ENCODE results near the gene SLC46A2.

DNA sequence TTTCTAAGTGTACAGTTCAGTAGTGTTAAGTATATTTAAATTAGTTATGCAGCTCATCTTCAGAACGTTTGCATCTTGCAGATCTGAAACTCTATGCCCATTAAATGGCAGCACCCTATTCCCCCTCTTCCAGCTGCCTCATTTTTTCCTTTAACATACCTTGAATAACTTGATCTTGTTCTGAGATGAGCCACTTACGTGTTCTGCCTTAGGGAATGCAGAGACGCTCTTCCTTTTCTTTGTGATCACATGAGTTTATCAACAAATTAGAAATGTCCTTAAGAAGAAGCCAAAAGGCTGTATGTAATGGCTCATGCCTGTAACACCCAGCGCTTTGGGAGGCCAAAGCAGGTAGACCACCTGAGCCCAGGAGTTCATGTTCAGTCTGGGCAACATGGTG, 57.6 kb downstream of the SLC46A2 start:
- TF ChIP-seq, protein P1, sequence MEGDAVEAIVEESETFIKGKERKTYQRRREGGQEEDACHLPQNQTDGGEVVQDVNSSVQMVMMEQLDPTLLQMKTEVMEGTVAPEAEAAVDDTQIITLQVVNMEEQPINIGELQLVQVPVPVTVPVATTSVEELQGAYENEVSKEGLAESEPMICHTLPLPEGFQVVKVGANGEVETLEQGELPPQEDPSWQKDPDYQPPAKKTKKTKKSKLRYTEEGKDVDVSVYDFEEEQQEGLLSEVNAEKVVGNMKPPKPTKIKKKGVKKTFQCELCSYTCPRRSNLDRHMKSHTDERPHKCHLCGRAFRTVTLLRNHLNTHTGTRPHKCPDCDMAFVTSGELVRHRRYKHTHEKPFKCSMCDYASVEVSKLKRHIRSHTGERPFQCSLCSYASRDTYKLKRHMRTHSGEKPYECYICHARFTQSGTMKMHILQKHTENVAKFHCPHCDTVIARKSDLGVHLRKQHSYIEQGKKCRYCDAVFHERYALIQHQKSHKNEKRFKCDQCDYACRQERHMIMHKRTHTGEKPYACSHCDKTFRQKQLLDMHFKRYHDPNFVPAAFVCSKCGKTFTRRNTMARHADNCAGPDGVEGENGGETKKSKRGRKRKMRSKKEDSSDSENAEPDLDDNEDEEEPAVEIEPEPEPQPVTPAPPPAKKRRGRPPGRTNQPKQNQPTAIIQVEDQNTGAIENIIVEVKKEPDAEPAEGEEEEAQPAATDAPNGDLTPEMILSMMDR (IDR thresholded peaks at IDR 0.05): no peak
- no peak for TF ChIP-seq EZH2 (IDR thresholded peaks at IDR 0.05; ENCODE audit: borderline replicate concordance, insufficient read depth, low read depth, low read length, poor library complexity, severe bottlenecking)
